ENCODE results near the gene SUMF1.

- no peak for TF ChIP-seq EZH2phosphoT487 (IDR thresholded peaks at IDR 0.05; ENCODE audit: low read length)
- TF ChIP-seq, protein P1, sequence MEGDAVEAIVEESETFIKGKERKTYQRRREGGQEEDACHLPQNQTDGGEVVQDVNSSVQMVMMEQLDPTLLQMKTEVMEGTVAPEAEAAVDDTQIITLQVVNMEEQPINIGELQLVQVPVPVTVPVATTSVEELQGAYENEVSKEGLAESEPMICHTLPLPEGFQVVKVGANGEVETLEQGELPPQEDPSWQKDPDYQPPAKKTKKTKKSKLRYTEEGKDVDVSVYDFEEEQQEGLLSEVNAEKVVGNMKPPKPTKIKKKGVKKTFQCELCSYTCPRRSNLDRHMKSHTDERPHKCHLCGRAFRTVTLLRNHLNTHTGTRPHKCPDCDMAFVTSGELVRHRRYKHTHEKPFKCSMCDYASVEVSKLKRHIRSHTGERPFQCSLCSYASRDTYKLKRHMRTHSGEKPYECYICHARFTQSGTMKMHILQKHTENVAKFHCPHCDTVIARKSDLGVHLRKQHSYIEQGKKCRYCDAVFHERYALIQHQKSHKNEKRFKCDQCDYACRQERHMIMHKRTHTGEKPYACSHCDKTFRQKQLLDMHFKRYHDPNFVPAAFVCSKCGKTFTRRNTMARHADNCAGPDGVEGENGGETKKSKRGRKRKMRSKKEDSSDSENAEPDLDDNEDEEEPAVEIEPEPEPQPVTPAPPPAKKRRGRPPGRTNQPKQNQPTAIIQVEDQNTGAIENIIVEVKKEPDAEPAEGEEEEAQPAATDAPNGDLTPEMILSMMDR (IDR thresholded peaks at IDR 0.05; ENCODE audit: low read length) = no peak
Observed at GRCh38 chr3:4413467-4413866, 53.6 kb downstream of the SUMF1 start.
